GM19324 (cell line): Measurements from ENCODE around the gene MED13L.

Experiments used
- ATAC-seq: cut with Tn5 transposase; IDR thresholded peaks from one replicate; pipeline ENCODE4 v1.9.1; 2021; ENCODE audit warnings: mild to moderate bottlenecking, moderate library complexity; ENCODE audit not compliant: unreplicated experiment, low FRiP score

The MED13L gene

DNA sequence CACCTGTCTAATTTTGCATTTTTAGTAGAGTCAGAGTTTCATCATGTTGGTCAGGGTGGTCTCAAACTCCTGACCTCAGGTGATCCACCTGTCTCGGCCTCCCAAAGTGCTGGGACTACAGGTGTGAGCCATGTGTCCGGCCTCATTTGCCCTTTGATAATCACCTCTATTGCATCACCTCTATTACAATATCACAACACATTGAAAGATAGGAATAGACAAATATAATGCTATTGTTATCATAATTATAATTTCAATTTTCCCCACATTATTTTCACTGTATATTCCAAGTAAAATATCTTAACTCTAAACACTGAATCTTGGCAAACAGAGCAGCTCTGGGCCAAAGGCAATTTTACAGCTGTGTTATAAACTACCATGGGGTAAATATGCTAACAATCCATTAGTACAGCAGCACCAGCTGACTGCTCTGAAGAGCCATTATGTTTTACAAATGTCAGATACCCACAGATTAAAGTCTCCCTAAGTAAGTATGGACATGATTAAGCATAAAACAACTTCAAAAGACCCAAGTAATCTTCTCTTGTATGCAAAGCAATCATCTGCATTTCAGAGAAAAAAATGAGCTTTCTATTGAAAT lies 173.2 kb downstream of the MED13L start:
- no peak for ATAC-seq

DNA sequence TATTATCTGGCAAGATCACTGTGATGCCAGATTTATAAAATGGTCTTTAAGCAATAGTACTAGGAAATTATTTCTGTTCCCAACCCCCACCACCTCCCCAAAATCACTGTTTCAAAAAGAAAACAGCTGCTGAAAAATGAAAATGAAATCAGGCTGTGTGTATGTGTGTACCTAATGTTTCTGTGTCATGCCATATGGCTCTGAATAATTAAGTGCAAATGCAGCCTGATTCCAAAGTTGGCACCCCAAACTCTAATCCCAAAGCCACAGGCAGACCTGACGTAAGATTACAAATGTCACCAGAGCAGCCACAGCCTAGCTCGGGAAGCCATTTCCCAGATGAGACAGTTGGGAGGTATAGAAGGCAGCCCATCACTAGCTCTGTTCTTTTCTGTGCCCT lies 175.5 kb downstream of the MED13L start:
- no peak for ATAC-seq

DNA sequence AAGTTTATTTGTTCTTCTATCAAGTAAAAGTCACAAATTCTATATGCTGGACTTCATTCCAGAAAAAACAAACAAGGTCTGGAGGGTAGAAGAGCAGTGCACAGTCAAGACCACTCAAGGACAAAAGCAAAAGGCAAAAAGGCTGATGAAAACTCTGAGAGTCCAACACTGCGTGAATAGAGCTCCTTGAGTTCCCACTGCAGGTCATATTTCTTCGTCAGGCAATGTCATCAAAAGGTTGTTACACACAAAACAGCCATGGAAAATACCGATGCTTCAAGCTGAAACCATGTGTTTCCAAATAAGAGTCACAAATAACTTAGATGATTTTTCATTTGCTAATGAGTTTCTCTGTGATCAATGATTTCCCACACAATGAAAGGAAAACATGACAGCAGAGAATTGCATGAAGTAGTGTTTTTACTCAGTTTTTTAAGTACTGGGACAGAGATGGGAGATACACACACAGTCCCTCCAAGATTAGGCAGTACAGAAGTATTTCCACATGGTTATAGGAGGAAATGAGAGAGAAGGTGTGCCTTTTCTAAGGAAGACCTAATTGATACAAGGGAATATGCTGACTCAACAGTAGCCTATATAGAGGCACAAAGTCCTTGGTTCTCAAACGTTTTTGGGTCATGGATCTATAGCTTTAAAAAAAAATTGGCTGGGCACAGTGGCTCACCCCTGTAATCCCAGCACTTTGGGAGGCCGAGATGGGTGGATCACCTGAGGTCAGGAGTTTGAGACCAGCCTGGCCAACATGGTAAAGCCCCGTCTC lies 177.7 kb downstream of the MED13L start:
- ATAC-seq: no peak

DNA sequence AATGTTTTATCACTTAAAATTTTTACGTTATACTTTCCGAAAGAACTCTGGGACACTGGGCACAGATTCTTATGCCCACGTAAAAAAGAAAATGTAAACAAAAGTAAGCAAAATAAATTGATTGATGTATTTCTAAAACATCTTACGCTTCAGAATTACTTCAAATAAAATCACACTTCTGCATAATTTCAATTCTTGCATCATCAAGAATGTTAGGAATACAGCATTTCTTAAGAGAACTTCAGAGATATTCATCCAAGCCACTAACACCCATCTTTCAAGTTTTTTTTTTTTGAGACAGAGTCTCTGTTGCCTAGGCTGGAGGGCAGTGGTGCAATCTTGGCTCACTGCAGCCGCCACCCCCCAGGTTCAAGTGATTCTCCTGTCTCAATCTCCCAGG lies 180.6 kb downstream of the MED13L start:
- ATAC-seq: no peak

DNA sequence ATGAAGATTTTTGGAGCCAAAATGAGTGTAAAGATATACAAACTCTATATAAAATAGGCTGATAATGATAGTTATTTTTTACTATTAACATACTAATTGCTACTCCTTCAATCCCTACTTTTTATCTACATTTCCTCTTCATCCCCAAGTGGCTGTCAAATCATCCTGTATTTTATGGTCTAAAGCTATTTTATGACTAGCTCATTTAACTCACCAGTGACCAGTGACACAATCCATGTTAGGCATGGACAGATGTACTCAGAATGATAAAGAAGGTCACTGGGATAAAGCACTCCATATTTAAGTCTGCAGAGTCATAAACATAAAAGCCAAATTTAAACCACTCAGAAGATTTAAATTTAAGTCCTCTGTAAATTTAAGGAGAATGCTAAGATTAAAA lies 183.0 kb downstream of the MED13L start:
- no peak for ATAC-seq

DNA sequence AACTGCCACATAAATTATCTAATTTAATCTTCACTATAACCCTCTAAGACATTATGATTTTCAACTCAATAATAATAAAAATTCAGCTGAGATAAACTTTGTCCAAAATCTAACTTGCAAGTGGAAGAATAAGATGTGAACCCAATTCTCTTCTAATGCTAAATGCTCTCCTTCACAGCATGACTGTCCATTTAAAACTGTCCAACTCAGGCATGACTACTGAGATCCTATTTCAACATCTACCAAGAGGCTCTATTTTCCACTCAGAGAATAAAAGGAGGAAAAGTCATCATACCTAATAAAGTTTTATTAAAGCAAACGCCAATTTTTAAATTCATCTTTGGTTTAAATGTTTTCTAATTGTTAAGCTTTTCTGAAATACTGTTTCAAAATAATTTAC lies 183.6 kb downstream of the MED13L start:
- no peak for ATAC-seq

DNA sequence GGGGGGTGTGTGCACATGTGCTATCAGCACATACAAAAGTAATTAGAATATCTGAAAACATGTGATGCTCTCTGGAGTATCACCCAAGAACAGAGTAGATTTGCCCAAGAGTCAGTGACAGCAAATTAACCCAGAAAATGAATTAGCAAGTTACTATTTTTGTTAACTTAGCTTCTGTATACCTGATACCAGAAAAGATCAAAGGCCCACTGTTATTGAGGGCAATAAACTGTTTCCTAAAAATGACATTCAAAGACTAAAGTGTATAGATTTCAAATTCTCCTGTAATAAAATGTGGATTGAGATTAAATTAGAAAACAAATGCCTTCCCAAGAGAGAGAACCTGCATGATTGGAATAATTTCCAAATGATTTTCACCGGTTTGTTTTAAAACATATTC lies 184.7 kb downstream of the MED13L start:
- ATAC-seq: no peak

DNA sequence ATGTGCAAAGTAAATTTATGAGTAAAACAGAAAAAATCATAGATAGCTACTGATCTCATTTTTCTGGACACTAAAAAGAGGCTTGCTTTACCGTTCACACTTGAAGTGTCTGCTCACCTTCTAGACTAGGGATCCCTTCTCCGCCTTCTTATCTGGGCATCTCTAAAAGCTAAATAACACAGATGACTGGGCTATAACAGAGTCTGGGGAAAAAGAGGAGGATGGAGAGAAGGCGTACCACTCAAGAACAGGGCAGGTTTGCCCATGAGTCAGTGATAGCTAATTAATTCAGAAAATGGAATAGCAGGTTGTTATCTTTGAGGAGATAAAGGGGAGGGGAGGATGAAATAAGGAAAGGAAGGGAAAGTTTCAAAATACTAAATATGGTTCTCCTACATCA lies 185.3 kb downstream of the MED13L start:
- ATAC-seq: no peak

DNA sequence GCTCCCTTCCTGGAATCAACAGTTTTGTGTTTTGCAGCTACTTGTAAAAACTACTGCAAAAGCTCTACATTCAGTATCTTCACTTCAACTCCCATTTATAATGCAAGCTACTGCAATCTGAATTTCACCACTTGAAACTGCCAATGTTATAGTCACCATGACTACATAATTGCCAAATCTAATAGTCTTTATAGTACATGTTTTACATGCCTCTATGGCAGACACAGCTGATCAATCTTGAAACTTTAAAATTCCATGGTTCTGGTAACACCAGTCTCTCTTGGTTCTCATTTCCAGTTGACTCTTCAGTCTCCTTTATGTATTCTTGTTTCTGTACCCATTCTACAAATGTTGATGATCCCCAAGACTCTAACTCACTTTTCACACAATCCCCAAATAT lies 185.9 kb downstream of the MED13L start:
- no peak for ATAC-seq

DNA sequence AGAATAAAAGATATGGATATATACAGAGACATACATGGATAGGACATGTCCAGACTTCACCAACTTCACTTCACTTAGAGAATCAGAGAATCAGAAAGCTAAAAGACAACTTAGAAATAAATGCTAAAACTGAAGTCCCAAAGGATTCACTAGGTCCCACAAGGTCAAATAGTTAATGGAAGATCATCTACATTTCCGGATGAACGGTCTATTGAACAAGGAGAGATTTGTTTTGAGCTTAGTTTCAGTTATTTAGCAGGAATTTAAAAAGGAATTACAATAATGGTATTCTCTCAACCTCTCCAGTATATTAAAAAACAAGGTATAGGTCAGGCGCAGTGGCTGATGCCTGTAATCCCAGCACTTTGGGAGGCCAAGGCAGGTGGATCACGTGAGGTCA lies 187.0 kb downstream of the MED13L start:
- no peak for ATAC-seq

DNA sequence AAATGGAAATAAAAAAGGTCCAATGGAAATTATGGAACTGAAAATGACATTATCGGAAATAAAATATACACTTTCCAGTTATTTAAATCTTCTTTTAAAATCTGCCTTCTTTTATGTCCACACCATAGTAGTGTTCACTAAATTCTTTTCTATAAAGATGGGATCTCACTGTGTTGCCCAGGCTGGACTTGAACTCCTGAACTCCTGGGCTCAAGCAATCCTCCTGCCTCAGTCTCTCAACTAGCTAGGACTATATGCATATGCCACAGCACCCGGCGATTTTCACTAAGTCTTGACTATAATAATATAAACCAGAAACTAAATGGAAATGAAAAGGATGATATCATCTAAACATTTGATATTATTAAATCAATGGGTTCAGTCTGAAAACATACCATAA lies 188.4 kb downstream of the MED13L start:
- no peak for ATAC-seq

DNA sequence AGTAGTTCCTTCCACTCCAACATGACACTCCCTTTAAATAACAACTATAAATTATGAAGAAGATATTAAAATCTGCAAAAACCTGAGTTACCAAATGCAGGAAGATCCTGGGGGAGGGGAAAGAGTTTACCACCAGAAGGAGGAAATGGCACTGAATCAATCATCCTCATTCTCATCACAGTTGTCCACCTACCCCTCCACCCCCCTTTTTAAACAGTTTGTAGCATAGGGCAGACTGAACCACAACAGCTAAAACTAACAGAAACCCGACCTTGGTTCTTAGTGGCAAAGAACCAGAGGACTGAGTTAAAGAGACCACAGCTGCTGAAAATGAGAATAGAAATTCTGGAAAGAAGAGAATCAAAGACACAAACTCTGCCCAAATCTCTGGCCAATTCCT lies 189.5 kb downstream of the MED13L start:
- no peak for ATAC-seq

DNA sequence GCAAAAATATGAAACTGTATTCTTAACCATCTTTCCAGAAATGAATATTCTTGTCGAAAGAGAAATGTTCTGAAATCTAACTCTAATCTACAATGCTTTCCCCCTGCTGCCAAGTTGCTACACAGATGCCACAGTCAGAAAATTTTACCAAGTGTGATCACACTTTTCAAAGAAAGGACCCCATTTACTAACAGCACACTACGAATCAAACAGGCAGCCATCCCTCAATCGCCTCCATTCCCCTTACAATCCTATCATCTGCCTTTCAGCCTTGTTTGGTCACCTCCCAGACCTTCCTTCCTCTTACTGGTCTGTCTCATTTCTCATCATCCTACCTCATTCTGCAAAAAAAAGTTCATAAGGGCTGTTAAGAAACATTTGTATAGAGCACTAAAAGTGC lies 190.1 kb downstream of the MED13L start:
- no peak for ATAC-seq

DNA sequence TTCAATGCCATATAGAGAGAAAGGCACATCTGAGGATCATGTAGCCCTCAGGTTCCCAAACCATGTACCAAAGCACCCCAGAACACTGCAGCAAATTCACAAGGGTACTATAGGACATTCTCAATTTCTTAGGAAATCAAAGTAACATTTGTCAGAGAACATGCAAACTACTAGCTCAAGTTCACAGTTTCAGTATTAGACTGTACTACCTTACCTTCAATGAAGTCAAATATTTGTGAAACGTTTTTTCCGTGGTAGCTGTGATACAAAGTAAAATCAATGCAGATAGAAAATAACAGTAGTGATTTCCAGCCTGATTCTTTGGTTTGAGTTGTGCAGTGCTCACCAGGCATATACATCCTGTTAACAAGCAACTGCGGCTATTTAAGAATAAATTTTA lies 197.1 kb downstream of the MED13L start:
- ATAC-seq: no peak

DNA sequence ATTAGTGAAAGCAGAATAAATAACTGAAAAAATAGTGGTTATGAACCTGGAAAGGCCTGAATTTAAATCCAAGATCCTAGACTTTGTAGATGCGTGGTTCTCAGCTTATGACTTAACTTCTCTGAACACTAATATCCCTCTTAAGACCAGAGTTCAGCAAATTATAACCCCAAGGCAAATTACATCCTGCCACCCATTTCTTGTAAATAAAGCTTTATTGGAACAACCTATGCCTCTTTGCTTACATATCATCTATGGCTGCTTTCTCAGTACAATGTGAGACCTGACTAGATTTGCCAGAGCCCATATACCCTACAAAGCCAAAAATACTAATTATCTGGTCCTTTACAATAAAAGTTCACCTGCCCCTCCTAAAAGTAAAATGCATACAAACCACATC lies 199.1 kb downstream of the MED13L start:
- ATAC-seq: no peak

DNA sequence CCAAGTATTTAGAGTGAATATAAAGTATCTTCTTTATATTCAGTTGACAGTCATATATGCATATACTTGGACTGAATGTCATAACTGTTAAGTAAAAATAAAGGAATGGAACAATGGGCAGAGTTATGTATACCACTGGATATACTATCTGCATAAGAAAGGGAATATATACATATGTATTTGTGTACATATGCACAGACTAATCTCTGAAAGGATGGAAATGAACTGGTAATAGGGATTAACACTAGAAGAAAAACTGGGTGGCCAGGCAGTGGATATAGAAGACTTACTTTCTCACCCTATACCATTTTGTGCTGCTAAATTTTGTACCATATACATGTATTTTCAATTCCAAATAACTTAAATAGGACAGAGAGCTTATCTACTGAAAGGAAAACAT lies 200.1 kb downstream of the MED13L start:
- ATAC-seq: no peak

DNA sequence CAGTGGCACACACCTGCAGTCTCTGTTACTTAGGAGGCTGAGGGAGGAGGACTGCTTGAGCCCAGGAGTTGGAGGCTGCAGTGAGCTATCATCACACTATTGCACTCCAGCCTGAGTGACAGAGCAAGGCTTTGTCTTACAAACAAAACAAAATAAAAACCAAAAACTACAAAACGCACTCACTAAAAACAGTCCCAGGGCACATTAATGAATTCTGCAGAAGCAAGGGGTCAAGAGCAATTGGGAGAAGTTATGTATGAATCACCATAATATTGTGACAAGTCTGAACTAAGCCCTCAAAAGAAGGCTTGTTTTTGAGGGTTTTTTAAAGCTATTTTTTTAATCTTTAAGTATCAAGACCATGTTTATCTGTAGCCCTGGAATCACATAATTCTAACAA lies 201.1 kb downstream of the MED13L start:
- no peak for ATAC-seq

DNA sequence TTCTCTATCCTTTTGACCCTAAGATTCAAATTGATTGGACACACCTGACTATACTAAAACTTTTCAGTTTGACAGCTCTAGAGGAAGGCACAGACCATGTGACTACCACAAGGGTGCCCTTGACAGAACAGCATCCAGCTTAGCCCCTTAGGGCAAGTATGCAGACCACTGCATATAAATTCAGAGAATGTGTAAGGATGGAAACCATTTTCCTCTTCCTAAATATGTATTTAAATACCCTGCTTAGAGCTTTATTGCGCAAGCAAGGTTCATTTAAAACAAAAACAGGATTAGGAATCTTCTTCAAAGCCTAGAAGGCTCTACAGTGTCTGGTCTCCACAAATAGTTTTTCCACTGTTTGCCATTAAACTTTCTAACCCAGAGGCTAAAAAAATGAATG lies 202.8 kb downstream of the MED13L start:
- ATAC-seq: no peak

DNA sequence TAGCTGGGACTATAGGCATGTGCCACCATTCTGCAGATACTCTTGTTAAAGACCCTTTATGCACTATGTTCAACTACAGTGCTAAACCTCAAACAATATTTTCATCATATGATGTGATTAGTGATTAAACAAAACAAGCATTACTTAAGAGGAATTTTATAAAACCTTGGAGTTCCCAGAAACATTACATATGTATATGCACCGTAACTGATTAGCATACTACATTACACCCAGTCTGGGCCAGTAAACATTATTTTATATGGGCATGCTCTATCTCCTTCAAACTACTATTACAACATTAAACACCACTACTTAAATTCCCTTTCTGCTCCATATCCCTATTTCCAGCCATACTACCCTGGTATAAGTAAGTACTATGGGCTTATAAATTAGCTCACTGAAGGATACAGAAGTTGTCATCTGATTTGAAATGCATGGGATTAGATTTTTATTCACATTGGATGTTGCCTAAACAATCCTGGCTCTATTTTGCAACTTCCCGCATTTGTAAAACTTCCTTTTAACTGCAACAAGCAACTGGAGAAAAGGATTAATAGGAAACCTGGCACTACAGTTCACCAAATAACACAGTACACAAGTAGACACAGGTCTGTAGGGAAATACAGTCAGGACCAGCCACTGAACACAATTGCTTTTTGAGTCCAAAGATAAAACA lies 205.8 kb downstream of the MED13L start:
- no peak for ATAC-seq

DNA sequence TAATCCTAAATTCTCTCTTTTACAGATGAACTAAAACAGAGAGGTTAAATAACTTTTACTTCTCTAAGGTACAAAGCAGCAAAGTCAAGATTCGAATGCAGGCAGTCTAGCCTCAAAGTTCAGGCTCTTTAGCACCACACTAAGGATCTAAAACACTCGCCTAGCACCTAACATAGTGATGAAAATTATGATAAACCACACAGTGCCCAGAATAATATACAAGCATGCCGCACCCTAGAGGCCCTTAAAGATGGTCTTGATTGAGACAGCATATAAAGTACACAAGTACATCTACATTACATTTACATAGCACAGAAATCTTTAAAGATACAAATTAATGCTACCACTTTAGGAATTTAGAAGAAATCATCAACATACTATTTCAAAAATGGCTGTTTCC lies 207.0 kb downstream of the MED13L start:
- ATAC-seq: no peak

DNA sequence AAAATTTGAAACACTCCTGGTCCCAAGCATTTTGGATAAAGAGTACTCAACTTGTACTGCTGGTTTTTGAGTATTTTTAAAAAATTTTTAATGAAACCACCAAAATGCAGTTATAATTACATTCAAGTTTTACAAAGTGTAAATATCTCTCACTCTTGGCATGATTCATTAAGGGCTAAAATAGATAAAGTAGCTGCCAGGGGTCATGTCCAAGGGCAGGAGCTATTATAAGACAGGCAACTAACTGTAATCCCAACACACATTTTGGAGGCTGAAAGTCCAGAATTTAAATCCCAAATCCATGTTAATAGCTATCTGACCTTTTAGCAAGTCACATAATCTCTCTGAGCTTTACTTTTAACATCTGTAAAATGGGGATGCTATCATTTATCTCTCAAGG lies 207.6 kb downstream of the MED13L start:
- no peak for ATAC-seq

DNA sequence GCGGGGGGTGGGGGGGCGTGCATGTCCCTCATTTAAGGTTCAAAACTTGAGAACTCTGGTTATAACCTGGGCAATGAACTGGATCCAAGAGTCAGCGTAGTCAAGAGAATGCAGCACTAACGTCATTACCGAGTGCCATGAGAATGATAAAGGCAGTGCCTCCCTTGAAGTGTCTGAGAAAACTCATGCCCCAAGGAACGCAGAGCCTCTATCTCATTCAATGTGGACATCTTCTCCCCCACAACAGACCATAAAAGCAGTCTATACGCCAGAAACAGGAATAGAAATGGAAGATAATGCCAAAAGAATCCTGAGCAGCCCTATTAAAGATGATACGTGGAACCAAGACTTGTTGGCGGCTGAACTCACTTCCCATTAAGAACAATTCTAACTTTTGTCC lies 208.6 kb downstream of the MED13L start:
- no peak for ATAC-seq
